HEK293 (cell line): ENCODE data around the gene SLC32A1.

Experiments used
- ATF2 ChIP-seq: fragments of 450-650 bp; formaldehyde crosslinking; IDR thresholded peaks from 2 replicates; pipeline ENCODE4 v1.5.1; 2016; ENCODE audit warnings: missing biosample characterization, missing genetic modification characterization, low read depth
- GLIS2 ChIP-seq: fragments of 450-650 bp; formaldehyde crosslinking; IDR thresholded peaks from 2 replicates; pipeline ENCODE4 v1.5.1; 2016; ENCODE audit warnings: missing biosample characterization, missing genetic modification characterization
- HOXD13 ChIP-seq: sonication (generic); formaldehyde crosslinking; IDR thresholded peaks from 2 replicates; pipeline ENCODE4 v1.8.0; 2022; ENCODE audit warnings: missing genetic modification reagents, borderline replicate concordance
- KLF16 ChIP-seq: fragments of 450-650 bp; formaldehyde crosslinking; IDR thresholded peaks from 2 replicates; pipeline ENCODE4 v1.5.1; 2017; ENCODE audit warnings: missing biosample characterization, missing genetic modification characterization
- KLF7 ChIP-seq: fragments of 450-650 bp; formaldehyde crosslinking; IDR thresholded peaks from 2 replicates; pipeline ENCODE4 v1.5.1; 2016; ENCODE audit warnings: missing biosample characterization, missing genetic modification characterization, borderline replicate concordance
- PRDM10 ChIP-seq: fragments of 450-650 bp; formaldehyde crosslinking; IDR thresholded peaks from 2 replicates; pipeline ENCODE4 v1.5.1; 2016; ENCODE audit warnings: missing biosample characterization, missing genetic modification characterization
- REST ChIP-seq: fragments of 450-650 bp; formaldehyde crosslinking; IDR thresholded peaks from 2 replicates; pipeline ENCODE4 v1.5.1; 2016; ENCODE audit warnings: missing biosample characterization, missing genetic modification characterization
- SP3 ChIP-seq: fragments of 450-650 bp; formaldehyde crosslinking; IDR thresholded peaks from 2 replicates; pipeline ENCODE4 v1.5.1; 2016; ENCODE audit warnings: missing biosample characterization, missing genetic modification characterization
- ZBTB17 ChIP-seq: fragments of 450-650 bp; formaldehyde crosslinking; IDR thresholded peaks from 2 replicates; pipeline ENCODE4 v1.5.1; 2016; ENCODE audit warnings: missing biosample characterization, missing genetic modification characterization
- ZBTB26 ChIP-seq: fragments of 450-650 bp; formaldehyde crosslinking; optimal IDR thresholded peaks from 2 replicates; pipeline ENCODE3; 2016; ENCODE audit warnings: missing biosample characterization, mild to moderate bottlenecking, missing genetic modification characterization
- ZFHX2 ChIP-seq: fragments of 450-650 bp; formaldehyde crosslinking; conservative IDR thresholded peaks from 2 replicates; pipeline ENCODE4 v1.5.1; 2016; ENCODE audit warnings: missing biosample characterization, missing genetic modification characterization
- ZIC2 ChIP-seq: fragments of 450-650 bp; formaldehyde crosslinking; IDR thresholded peaks from 2 replicates; pipeline ENCODE4 v1.5.1; 2016; ENCODE audit warnings: missing biosample characterization, missing genetic modification characterization
- ZNF140 ChIP-seq: fragments of 450-650 bp; formaldehyde crosslinking; IDR thresholded peaks from 2 replicates; pipeline ENCODE4 v1.5.1; 2016; ENCODE audit warnings: missing biosample characterization, missing genetic modification characterization
- ZNF146 ChIP-seq: fragments of 450-650 bp; formaldehyde crosslinking; IDR thresholded peaks from 2 replicates; pipeline ENCODE4 v1.5.1; 2016; ENCODE audit warnings: missing biosample characterization, missing genetic modification characterization
- ZNF2 ChIP-seq: fragments of 450-650 bp; formaldehyde crosslinking; IDR thresholded peaks from 2 replicates; pipeline ENCODE4 v1.5.1; 2016; ENCODE audit warnings: missing biosample characterization, missing genetic modification characterization
- ZNF211 ChIP-seq: fragments of 450-650 bp; formaldehyde crosslinking; IDR thresholded peaks from 2 replicates; pipeline ENCODE4 v1.5.1; 2016; ENCODE audit warnings: low read depth, missing biosample characterization, missing genetic modification characterization
- ZNF26 ChIP-seq: fragments of 450-650 bp; formaldehyde crosslinking; IDR thresholded peaks from 2 replicates; pipeline ENCODE4 v1.5.1; 2016; ENCODE audit warnings: missing biosample characterization, missing genetic modification characterization
- ZNF335 ChIP-seq: fragments of 450-650 bp; formaldehyde crosslinking; conservative IDR thresholded peaks from 2 replicates; pipeline ENCODE4 v1.5.1; 2016; ENCODE audit warnings: missing biosample characterization, missing genetic modification characterization
- ZNF341 ChIP-seq: fragments of 450-650 bp; formaldehyde crosslinking; IDR thresholded peaks from 2 replicates; pipeline ENCODE4; 2016; ENCODE audit warnings: low read depth, missing biosample characterization, missing genetic modification characterization
- ZNF350 ChIP-seq: fragments of 450-650 bp; formaldehyde crosslinking; IDR thresholded peaks from 2 replicates; pipeline ENCODE4 v1.5.0; 2017; ENCODE audit warnings: missing biosample characterization, mild to moderate bottlenecking, missing genetic modification characterization
- ZNF366 ChIP-seq: fragments of 450-650 bp; formaldehyde crosslinking; conservative IDR thresholded peaks from 2 replicates; pipeline ENCODE4 v1.5.1; 2016; ENCODE audit warnings: missing biosample characterization, missing genetic modification characterization
- ZNF513 ChIP-seq: fragments of 450-650 bp; IDR thresholded peaks from 2 replicates; pipeline ENCODE4 v1.5.1; 2018; ENCODE audit warnings: missing biosample characterization, missing genetic modification characterization
- ZNF645 ChIP-seq: fragments of 450-650 bp; formaldehyde crosslinking; IDR thresholded peaks from 2 replicates; pipeline ENCODE4; 2016; ENCODE audit warnings: missing biosample characterization, missing genetic modification characterization
- ZNF830 ChIP-seq: fragments of 450-650 bp; IDR thresholded peaks from 2 replicates; pipeline ENCODE4 v1.5.0; 2018; ENCODE audit warnings: missing biosample characterization, missing genetic modification characterization, low read depth, mild to moderate bottlenecking, moderate library complexity
- ZSCAN30 ChIP-seq: fragments of 450-650 bp; IDR thresholded peaks from 2 replicates; pipeline ENCODE4 v1.5.1; 2018; ENCODE audit warnings: missing biosample characterization, mild to moderate bottlenecking, missing genetic modification characterization, moderate library complexity

The SLC32A1 gene

GRCh38 chr20:38748097-38748860, 24.0 kb downstream of the SLC32A1 start, which contains the start of gene ACTR5 (continued):
- TF ChIP-seq PRDM10 (tag by site-specific recombination) (peak; percentile 38; the same call in 1 of the 2 replicates), ZNF211 (no peak), ZNF335 (peak; percentile 75), ZNF513 (tag by site-specific recombination) (no peak), ZFHX2 (tag by site-specific recombination) (0 out of 2 replicates have a peak, but pooled peaks have one; percentile 6), ZNF140 (tag by site-specific recombination) (no peak), ZNF366 (tag by site-specific recombination) (no peak), ZBTB26 (tag by site-specific recombination) (peak; percentile 98), SP3 (peak; percentile 96), GLIS2 (tag by site-specific recombination) (no peak), ZNF341 (no peak), ZIC2 (tag by site-specific recombination) (no peak), ATF2 (no peak), ZSCAN30 (tag by site-specific recombination) (peak; percentile 34; the same call in 1 of the 2 replicates), ZNF146 (no peak), ZBTB17 (no peak; the same call in 1 of the 2 replicates), HOXD13 (CRISPR knock-in tag) (no peak), REST (tag by site-specific recombination) (no peak), ZNF830 (tag by site-specific recombination) (no peak), ZNF350 (tag by site-specific recombination) (no peak), KLF7 (tag by site-specific recombination) (no peak), ZNF645 (tag by site-specific recombination) (no peak), ZNF26 (tag by site-specific recombination) (no peak), ZNF2 (tag by site-specific recombination) (no peak), KLF16 (peak; percentile 91; the same call in 1 of the 2 replicates)
